GM18867 (cell line): ENCODE measurements around the gene NBEA.
"Not testable (repeated sequence)": the region's sequence is repeated elsewhere in the genome, so short reads cannot be mapped to it uniquely, and the experiment has no call there.

Experiments
- ATAC-seq: cut with Tn5 transposase; IDR thresholded peaks from one replicate; pipeline ENCODE4 v1.9.1; 2021; ENCODE audit warnings: mild to moderate bottlenecking, moderate library complexity; ENCODE audit not compliant: unreplicated experiment

The NBEA gene

GRCh38 chr13:35058585-35058984 lies 116.5 kb downstream of the NBEA start:
- peak; percentile 100 for ATAC-seq

- no peak for ATAC-seq
Measured at GRCh38 chr13:35086667-35087066, 144.6 kb downstream of the NBEA start.

GRCh38 chr13:35092251-35092650 lies 150.2 kb downstream of the NBEA start:
- ATAC-seq, result no peak

- ATAC-seq, result no peak
Measured at GRCh38 chr13:35092751-35093150, 150.7 kb downstream of the NBEA start.

GRCh38 chr13:35093356-35093755 lies 151.3 kb downstream of the NBEA start:
- ATAC-seq, result no peak

- not testable (repeated sequence) for ATAC-seq
Measured at GRCh38 chr13:35106771-35107170, 164.7 kb downstream of the NBEA start.

- ATAC-seq, result no peak
Measured at GRCh38 chr13:35107535-35107934, 165.5 kb downstream of the NBEA start.

GRCh38 chr13:35113612-35114011 lies 171.5 kb downstream of the NBEA start:
- ATAC-seq, result not testable (repeated sequence)

- ATAC-seq, result no peak
Measured at GRCh38 chr13:35127466-35127865, 185.4 kb downstream of the NBEA start.

GRCh38 chr13:35129500-35129899 lies 187.4 kb downstream of the NBEA start:
- ATAC-seq, result no peak

GRCh38 chr13:35131471-35131870 lies 189.4 kb downstream of the NBEA start:
- ATAC-seq, result no peak

GRCh38 chr13:35136585-35136984 lies 194.5 kb downstream of the NBEA start:
- ATAC-seq, result no peak

GRCh38 chr13:35139591-35139990 lies 197.5 kb downstream of the NBEA start:
- no peak for ATAC-seq

- no peak for ATAC-seq
Measured at GRCh38 chr13:35140321-35140720, 198.3 kb downstream of the NBEA start.

GRCh38 chr13:35140831-35141230 lies 198.8 kb downstream of the NBEA start:
- no peak for ATAC-seq

GRCh38 chr13:35143123-35143522 lies 201.1 kb downstream of the NBEA start:
- no peak for ATAC-seq

GRCh38 chr13:35144166-35144890 lies 202.3 kb downstream of the NBEA start:
- no peak for ATAC-seq

GRCh38 chr13:35146686-35147085 lies 204.6 kb downstream of the NBEA start:
- no peak for ATAC-seq

- ATAC-seq, result peak; percentile 77
Measured at GRCh38 chr13:35157143-35157755, 215.2 kb downstream of the NBEA start.

GRCh38 chr13:35159041-35159440 lies 217.0 kb downstream of the NBEA start:
- no peak for ATAC-seq

- ATAC-seq, result no peak
Measured at GRCh38 chr13:35160896-35161295, 218.8 kb downstream of the NBEA start.

GRCh38 chr13:35162420-35162819 lies 220.3 kb downstream of the NBEA start:
- no peak for ATAC-seq

- peak; percentile 65 for ATAC-seq
Measured at GRCh38 chr13:35163674-35164073, 221.6 kb downstream of the NBEA start.
